ENCODE results near the gene RNF144A.

RNF144A gene

GRCh38 chr2:6909431-6910385 is 7.5 kb upstream of the RNF144A start:
- peak; percentile 14 for DNase-seq

GRCh38 chr2:6911721-6912120 is 5.5 kb upstream of the RNF144A start:
- DNase-seq = no peak

GRCh38 chr2:6913415-6914157 is 3.6 kb upstream of the RNF144A start:
- DNase-seq = peak; percentile 56

DNA sequence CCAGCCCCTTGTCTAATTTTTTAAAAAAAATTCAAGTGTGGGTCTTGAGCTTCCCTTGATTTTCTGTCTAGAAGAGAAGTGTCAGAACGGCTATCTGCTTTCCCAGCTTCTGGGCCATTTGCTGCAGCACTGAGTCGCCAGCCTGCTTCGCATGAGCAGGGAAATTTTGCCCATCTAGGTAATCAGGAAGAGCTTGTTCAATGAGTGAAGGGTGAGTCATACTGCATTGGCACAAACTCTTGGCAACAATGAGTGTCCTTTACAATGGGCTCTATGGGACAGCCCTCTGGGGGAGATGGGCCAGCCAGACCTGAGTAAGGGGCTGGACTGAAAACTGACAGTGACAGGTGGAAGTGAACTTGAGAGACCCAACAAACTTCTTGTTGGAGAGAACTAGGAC is 2.4 kb upstream of the RNF144A start:
- DNase-seq = no peak

- no peak for DNase-seq
Observed at GRCh38 chr2:6915399-6915798, 1.8 kb upstream of the RNF144A start.

DNA sequence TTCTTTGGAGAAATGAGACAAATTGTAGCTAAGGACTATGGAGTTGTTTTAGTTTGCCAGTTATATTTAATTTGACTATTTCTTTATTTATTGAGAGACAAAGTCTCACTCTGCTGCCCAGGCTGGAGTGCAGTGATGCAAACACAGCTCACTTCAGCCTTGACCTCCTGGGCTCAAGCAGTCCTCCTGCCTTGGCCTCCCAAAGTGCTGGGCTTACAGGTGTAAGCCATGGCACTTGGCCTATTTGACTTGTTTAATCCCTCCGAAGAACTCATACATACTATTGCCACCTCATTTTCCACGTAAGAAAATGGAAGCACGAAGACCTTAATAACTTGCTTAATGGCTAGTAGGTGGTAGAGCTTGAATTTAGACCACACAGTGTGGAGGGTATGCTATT is 988 bp upstream of the RNF144A start:
- DNase-seq = no peak

DNA sequence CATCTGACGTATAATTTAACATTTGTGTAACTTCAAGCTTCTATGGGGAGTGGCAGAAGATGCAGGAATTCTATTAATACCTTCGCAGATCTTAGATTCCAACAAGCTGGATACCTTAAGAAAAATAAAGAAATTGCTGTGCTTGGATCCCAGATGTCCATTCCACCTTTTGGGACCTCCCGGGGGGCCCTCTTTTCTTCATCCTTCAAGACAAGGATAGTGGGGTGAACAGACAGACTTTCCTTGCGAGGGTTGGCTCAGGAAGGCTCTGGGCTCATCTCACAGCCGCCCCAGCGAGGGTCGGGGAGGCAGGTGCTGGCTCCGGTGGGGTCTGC is 509 bp upstream of the RNF144A start:
- no peak for DNase-seq

DNA sequence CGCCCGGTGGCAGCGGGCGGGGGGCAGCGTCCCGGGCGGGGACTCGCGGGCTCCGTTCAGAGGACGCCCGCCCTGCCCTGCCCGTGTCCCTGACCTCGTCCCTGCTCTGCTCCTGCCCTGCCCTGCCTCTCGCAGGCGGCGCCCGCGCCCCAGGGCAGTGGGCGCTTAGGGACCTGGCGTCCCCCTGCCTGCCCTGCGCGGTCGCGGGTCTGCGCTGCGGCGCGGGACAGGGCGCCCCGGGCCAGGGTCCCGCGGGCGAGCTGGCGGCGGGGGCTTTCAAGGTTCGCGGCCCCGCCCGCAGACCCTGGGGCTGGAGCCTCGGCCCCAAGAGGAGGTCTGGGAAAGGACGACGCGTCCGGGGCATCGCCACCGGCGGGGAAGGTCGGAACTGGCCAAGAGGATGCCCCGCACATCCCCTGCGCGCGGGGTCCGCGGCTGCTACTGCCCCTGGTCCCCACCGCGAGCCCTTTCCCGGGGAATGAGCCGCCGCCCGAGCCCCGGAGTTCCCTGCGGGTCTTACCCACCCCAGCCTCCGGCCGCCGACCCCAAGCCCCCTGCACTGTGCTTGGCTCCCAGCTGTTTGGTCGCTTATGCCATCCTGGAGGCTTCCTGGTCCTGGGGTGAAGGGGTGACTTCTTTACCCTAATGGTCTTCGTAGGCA is 679 bp downstream of the RNF144A start:
- DNase-seq = peak; percentile 23

DNA sequence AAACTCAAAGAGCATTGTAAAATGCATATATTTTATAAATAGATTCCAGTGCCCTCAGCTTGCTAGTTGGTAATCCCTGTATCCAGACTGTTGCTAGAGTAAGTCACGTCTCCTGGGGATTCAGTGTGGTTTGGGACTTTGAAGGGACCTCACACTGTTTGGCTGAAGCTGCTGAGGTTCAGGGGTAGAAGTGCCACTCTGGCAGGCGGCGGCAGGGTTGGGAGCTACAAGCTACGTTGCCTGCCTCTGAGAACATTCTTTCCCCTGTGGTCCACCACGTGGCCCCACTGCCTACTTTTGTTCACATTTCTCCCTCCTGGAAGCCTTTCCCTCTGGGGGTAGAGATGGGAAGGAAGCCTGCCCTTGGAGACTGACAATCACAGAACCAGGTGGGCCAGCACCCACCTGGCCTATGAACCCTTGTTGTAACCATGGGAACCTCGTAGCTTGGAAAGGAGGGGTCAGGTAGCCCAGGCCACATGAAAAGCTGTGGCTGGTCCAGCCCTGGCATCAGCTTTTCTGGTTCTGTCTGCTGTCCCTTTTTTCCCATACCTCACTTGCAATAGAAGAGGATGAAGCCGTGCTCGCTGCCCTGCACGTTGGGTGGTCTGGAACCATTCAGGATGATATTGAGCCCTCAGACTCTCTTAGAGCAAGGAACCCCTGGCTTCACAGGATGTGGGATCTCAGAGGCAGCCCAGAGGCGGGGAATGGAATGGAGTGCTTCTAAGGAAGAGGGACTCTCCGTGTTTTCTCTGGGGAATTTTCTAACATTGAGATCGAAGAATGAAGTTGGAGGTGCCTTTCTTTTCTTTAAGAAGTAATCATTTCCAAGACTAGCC is 2.9 kb downstream of the RNF144A start:
- no peak for DNase-seq

GRCh38 chr2:6920743-6921064 is 3.5 kb downstream of the RNF144A start:
- no peak for DNase-seq

GRCh38 chr2:6921321-6921922 is 4.2 kb downstream of the RNF144A start:
- DNase-seq = no peak

GRCh38 chr2:6922201-6922656 is 5.0 kb downstream of the RNF144A start:
- DNase-seq = no peak

DNA sequence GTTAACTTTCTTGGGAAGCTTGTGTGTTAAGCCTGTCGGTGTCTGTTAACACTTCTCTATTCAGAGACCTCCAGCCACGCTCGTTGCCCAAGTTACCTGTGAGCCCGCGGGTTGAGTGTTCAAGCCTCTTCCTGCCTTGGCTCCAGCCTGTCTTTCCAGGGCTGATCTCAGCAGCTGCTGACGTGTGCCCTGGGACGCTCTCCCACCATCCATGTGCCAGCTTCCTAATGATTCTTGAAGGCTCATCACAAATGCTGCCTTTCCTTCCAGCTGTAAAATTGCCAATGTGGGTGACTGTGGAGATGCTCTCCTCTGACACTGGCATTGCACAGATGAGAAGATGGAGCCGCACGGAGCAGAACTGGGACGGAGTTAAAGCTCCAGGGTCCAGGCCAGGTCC is 6.1 kb downstream of the RNF144A start:
- no peak for DNase-seq

- DNase-seq = no peak
Observed at GRCh38 chr2:6924101-6924923, 7.1 kb downstream of the RNF144A start.

DNA sequence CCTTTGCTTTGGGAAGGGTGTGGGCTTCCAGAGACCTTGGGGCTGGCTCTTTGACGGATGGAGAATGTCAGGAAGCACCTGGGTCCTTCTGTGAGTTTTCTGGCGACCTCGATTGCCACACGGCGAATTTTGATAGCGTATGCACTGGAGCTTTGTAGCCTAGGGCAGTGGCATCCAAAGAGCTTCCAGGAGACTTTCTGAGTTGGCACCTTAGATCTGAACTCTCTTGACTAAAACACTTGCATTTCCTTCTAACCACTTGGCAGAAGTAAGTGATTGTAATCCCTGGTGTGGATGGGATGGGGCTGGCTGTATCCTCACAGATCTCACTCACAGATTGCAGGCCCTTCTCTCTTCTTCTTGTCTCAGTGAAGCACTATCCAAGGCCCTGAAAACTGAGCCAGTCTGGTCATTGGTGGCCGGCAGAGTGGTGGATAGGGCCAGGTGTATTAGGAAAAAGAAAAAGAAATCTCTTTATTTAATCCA is 7.8 kb downstream of the RNF144A start:
- no peak for DNase-seq

DNA sequence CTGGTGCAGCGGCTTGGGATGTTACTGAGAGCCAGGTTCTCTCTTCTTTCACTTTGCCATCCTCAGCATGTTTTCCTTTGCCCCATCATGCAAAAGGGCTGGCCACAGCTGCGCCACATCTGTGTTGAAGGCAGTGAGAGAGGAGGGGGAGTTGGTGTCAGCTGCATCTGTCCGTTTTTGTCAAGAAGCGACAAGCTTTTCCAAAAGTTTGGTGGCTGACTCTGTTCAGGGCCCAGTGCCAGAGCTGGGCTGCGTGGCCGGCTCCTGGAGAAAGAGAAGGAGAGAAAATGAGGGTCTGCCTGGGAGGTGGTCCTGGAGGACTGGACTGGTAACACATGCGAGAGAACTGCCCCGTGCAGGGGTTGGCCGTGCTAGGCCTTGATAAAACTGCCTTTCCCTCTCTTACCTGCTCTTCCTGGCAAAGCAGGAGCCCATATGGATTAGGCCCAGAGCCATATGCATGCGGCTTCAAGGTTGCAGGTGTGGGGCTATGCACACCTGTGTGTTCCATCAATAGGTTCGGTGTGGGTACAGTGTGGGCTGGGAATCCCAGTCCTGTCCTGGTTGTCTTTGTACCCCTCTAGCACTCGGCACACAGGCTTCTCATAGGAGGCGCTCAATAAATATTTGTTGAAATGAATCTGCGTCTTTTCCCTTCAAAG is 9.0 kb downstream of the RNF144A start:
- DNase-seq = no peak

DNA sequence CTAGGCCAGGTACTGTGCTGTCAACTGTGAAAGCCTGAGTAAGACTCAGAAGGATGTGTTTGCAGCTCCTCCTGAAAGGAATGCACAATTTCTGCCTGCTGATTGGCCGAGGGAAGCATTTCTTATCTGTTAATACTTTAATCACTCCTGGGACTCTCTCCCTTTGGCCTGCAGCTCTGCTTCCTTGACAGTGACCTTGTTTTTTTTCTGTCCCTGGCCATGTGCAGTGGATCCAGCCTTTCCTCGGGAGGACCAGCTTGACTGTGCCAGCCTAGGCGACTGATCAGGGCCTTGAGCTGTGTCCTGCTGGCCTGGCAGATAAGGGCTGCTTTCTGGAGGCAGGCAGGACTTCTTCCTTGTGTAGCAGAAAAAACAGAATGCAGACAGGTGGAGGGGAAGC is 10.0 kb downstream of the RNF144A start:
- DNase-seq = no peak

DNA sequence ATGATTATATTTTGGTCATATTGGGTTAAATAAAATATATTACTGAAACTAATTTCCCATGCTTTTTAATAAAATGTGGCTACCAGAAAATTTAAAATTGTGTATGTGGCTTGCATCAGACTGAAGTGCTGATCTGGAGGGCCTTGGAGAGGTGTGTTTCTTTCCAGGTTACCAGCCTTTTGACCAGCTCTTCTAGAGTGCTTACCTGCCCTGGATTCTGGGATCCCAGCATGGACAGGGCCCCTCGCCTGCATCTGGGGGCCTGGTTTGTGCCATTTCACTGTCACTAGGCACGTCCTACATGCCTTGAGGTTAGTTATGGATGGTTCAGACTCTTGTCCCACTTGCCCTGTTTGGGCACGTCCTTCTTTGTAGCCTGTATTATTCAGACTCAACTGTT is 10.5 kb downstream of the RNF144A start:
- DNase-seq = no peak

GRCh38 chr2:6928452-6928851 is 11.2 kb downstream of the RNF144A start:
- no peak for DNase-seq

- DNase-seq = no peak
Observed at GRCh38 chr2:6929196-6929819, 12.1 kb downstream of the RNF144A start.
